HG02763 (cell line): ENCODE measurements around the gene ZSCAN18.
"Not testable (repeated sequence)": the region's sequence is repeated elsewhere in the genome, so short reads cannot be mapped to it uniquely, and the experiment has no call there.

Source experiments
- ATAC-seq: cut with Tn5 transposase; IDR thresholded peaks from one replicate; pipeline ENCODE4 v1.9.1; 2021; ENCODE audit warnings: mild to moderate bottlenecking, moderate library complexity; ENCODE audit not compliant: unreplicated experiment

Gene ZSCAN18

GRCh38 chr19:58097781-58098681 is at the start of gene ZSCAN18:
Gene ZSCAN18, minus strand, starts transcription at chr19:58098231. Its CDS starts 7,964 bp downstream, at chr19:58090267.
- peak; percentile 68 for ATAC-seq

DNA sequence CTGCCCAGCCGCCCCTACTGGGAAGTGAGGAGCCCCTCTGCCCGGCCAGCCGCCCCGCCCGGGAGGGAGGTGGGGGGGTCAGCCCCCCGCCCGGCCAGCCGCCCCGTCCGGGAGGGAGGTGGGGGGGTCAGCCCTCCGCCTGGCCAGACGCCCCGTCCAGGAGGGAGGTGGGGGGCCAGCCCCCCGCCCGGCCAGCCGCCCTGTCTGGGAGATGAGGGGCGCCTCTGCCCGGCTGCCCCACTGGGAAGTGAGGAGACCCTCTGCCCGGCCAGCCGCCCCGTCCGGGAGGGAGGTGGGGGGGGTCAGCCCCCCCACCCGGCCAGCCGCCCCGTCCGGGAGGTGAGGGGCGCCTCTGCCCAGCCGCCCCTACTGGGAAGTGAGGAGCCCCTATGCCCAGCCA is 49.4 kb upstream of the ZSCAN18 start:
- ATAC-seq, result not testable (repeated sequence)

DNA sequence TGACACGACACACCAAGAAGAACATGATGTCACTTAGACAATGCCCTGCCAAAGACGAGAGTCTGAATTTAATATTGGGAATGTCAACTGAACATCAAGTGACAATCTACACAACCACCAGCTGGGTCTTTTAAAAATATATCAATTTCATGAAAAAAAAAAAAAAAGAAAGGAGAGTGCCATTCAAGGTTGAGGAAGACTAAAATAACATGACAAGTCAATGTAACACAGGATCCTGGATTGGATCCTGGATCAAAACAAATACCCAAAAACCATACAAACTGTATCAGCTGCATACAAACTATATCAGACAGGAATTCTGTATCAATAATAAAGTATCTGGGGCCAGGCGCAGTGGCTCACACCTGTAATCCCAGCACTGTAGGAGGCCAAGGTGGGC is 47.8 kb upstream of the ZSCAN18 start:
- ATAC-seq, result no peak

- no peak for ATAC-seq
Measured at GRCh38 chr19:58134244-58134643, 36.2 kb upstream of the ZSCAN18 start.

DNA sequence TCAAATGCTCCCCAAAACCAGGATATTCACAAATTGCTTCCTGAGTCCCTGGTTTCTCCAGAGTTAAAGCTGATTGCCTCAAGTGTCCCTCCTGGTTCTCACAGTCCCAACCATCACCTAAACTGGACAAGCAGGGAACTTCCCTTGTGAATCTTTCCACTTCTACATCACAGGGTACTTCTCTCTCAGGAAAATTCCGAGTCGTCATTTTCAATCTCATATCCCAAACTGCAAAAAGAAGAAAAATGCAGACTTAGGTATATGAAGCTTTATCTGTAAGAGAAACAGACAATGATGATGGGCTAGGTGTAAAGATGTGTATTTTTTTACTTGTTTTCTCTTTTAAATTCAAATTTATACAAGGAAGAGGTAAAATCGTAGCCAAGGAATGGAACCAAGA is 31.3 kb upstream of the ZSCAN18 start:
- ATAC-seq, result no peak

- no peak for ATAC-seq
Measured at GRCh38 chr19:58128041-58128685, 30.1 kb upstream of the ZSCAN18 start.

- no peak for ATAC-seq
Measured at GRCh38 chr19:58123354-58123753, 25.3 kb upstream of the ZSCAN18 start.

DNA sequence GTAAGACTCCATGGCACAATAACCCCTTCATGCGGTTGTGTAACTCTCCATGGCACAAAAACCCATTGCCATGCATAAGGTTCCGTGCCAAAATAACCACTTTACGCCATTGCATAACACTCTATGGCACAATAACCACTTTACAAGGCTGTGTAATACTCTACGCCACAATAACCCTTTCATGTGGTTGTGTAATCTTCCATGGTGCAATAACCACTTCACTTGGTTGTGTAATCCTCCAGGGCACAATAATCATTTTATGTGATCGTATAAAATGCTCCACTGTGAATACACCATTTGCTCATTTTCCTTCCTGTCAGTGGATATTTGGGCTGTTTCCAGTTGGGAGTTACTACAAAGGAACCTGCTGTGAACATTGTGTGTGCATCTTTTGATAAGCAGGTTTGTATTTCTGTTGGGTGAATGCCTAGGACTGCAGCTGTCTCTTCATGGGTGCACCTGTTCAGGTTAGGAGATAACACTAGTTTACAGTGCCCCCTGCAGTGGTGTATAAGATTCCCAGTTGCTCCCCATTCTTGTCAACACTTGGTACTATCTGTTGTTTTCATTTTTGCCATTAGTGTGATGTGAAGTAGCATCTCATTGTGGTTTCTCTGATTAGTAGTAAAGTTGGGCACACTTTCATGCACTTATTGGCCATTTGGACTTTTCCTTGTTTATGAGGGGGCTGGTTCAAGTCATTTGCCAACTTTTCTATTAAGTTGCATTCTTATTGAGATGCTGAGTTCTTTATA is 21.1 kb upstream of the ZSCAN18 start:
- ATAC-seq, result no peak

DNA sequence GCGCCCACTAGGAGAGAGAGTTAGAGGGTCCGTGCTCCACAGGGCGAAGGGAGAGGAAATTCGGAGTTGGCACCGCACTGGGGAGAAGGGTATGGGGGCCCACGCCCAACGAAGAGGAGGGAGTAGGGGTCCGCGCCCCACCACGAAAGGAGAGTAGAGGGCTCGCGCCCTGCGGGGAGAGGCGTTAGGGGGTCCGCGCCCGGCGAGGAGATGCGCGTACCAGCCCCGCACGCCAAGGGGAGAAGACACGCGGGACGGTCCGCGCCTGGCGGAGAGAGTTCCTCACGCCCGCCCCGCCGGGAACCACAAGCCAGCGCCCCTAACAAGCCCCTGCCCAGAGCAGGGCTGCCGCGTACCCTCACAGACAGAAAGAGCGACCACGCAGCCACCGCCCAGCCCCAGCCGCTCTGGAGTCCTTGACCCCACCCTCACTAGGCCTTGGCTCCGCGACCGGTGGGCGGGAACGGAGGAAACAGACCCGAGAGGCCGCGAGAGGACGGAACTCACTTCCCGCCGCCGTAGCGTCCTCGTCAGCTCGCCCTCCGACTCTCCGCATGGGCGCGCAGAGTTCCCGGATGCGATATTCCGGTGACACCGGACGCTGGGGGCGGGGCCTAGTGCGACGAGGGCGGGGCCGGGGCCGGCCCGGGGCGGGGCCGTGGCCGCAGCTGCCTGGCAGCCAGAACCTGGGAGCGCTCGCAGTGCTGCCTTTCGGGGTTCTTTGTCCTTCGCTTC is 20.0 kb upstream of the ZSCAN18 start:
- ATAC-seq, result no peak

DNA sequence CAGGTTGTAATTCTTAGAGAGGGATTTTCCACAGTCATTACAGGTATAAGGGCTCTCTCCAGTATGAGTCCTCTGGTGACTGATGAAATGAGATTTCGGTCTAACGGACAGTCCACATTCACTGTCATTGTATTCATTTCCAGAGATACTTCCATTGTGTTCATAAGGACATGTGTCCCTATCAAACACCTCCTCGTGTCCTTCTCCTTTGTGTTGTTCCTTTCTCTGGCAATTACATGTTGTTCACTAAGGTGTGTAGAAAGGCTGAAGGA is 10.5 kb upstream of the ZSCAN18 start:
- ATAC-seq, result no peak

GRCh38 chr19:58107778-58108545 is 9.9 kb upstream of the ZSCAN18 start:
- ATAC-seq, result no peak

DNA sequence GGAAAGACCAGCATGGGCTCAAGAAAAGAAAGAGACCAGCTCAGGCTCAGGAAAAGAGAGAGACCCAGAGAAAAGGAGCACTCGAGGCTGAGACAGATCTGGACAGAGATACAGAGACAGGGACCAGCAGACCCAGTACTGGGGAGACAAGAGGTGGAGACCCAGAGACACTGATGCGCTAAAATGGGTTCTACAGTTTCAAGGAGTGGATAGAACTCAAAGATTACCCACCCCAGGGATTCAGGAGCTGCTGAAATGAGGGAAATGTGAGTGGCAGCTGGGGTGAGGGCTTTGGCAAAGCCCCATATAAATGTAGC is 609 bp upstream of the ZSCAN18 start:
- ATAC-seq, result no peak

- ATAC-seq, result no peak
Measured at GRCh38 chr19:58097349-58097748, 682 bp downstream of the ZSCAN18 start.

GRCh38 chr19:58096884-58097283 is 1.1 kb downstream of the ZSCAN18 start:
- no peak for ATAC-seq

DNA sequence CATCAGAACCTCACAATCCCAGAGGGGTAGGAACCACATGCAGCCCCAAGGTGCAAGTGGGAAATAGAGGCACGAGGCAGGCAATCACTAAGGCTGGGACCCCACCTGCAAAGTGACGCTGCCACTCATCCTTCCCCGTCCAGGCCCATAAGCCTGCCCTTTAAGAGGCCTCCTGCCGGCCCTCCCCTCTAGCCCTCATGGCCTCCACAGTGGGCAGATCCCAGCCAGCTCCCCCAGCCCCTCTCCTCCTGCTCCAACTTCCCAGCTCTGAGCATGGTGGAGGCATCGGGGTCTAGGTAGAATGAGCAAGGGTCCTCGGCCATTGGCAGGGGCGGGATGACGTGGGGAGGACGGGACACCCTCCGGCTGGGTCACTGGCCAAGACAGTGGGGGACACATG is 2.7 kb downstream of the ZSCAN18 start:
- ATAC-seq, result no peak

GRCh38 chr19:58093071-58093470 is 5.0 kb downstream of the ZSCAN18 start:
- ATAC-seq, result no peak

DNA sequence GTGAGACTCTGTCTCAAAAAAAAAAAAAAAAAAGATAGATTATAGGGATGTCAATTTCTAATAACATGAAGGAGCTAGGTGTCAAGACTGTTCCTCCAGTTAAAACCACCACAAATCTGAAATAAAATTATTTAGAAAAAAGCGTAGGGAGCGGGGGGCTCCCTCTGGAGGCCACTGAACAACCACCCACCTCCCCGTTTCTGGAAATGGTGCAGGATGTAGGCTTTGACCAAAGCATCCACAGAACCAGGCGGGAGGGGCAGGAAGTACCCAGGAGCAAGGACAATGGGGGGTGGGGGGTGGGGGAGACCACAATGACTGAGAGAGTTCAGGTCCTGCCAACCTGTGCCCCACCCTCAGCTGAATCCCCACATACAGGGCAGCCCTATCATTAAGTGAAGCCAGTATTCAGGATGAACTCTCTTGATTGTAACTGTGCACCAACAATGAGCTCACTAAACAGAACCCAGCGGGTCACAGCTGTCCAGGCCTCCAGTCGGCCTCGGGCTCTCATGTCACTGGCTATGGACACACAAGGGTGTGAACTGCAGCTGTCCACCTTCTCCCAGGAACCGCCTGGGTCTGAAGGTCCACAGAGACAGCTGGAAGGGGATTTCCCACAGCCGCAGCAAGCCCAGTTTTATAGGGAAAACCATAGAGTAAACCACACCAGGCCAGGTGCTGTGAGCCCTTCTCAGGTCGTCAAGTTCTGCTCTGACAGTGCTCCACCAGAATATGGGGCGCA is 6.6 kb downstream of the ZSCAN18 start:
- no peak for ATAC-seq

- no peak for ATAC-seq
Measured at GRCh38 chr19:58089846-58090245, 8.2 kb downstream of the ZSCAN18 start.

DNA sequence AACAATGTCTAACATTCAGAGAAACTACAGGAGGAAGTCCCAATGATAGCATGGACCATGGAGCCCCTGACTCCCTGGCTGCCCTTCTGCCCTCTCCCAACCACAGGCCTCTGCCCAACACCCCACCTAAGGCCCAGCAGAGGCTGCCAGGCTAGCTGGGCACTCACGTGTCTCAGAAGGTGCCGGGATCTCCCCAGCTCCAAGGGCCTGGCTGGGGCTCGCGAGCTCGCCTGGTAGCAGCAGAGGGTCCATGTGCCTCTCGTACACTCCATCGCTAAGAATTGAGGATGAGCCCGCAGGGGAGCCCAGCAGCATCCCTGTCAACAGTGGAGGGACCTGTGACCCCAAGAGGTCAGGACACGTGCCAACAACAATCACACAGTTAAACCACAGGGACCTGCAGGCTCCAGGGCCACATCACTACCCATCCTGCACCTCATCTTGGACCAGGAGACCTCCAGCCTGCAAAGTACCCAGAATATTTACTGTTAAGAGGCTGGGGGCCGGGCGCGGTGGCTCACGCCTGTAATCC is 9.4 kb downstream of the ZSCAN18 start:
- no peak for ATAC-seq
